Measurements from ENCODE around the gene AWAT1.
"Not testable (repeated sequence)": the region's sequence is repeated elsewhere in the genome, so short reads cannot be mapped to it uniquely, and the experiment has no call there.

Gene AWAT1

DNA sequence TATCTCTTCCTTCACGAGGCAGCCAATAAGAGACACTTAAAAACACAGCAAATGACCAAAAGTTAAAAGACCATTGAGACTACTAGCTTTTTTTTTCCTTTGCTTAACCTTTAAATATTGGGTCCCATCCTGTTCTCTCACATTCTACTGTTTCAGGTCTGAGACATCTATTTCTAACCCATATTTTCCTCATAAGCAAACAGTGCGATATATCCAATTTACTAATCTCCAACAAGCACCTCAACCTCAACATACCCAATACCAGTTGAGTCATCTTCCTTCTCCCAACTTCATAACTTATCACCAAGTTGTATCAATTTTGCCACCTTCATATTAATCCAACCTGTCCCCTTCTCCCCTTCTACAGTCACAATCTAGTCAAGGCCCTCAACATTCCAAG, 7.0 kb downstream of the AWAT1 start:
- Histone ChIP-seq H3K9me3 (ENCODE audit: insufficient read depth, low read depth, low read length) (no peaks in the 10 kb centered on the region), H3K4me3 (ENCODE audit: low read length) (no peak overlapping the region), H3K9ac (ENCODE audit: low read depth, low read length) (no peak overlapping the region), H3K27me3 (ENCODE audit: insufficient read depth, low read length) (no peaks in the 10 kb centered on the region), H3K36me3 (ENCODE audit: insufficient read depth, low read length) (no peaks in the 10 kb centered on the region), H3K4me1 (ENCODE audit: insufficient read depth, low read length) (no peaks in the 10 kb centered on the region), H3K27ac (ENCODE audit: low read depth, low read length) (no peak overlapping the region)
- 92% methylated on average over 2 of the region's 2 CpGs for WGBS

DNA sequence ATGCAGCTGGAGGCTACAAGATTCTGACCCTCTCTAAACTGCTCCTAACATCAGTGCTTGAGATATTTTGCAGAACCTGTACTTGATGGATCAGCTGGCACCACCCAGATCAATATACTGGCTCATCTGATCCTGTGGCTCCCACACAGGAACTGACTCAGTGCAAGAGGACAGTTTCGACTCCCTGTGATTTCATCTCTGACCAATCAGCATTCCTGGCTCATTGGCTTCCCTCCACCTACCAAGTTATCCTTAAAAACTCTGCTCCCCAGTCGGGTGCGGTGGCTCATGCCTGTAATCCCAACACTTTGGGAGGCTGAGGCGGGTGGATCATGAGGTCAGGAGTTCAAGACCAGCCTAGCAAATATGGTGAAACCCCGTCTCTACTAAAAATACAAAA, 9.1 kb downstream of the AWAT1 start:
- not testable (repeated sequence) for H3K4me3 ChIP-seq (ENCODE audit: low read length); H3K9ac ChIP-seq (ENCODE audit: low read depth, low read length); H3K36me3 ChIP-seq (ENCODE audit: insufficient read depth, low read length); H3K4me1 ChIP-seq (ENCODE audit: insufficient read depth, low read length); H3K9me3 ChIP-seq (ENCODE audit: insufficient read depth, low read depth, low read length); H3K27me3 ChIP-seq (ENCODE audit: insufficient read depth, low read length); H3K27ac ChIP-seq (ENCODE audit: low read depth, low read length)
- 86% methylated on average over 5 of the region's 5 CpGs for WGBS

DNA sequence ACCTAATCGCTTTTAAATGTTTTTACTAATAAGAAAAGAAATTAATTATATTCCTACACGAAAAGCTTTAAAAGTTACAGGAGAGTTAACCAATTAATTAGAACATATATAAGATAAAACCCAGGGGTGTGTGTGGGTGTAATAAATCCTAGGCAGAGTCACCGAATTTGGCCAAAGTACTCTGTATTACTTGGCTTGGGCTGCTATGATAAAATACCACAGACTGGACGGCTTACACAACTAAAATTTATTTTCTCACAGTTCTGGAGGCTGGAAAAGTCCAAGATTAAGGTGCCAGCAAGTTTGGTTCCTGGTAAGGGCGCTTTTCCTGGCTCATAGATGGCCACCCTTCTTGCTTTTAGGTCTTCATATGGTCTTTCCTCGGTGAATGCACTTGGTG, 10.4 kb downstream of the AWAT1 start:
- H3K36me3 ChIP-seq (ENCODE audit: insufficient read depth, low read length): no peaks in the 10 kb centered on the region
- H3K9me3 ChIP-seq (ENCODE audit: insufficient read depth, low read depth, low read length): no peaks in the 10 kb centered on the region
- no peaks in the 10 kb centered on the region for H3K4me1 ChIP-seq (ENCODE audit: insufficient read depth, low read length)
- H3K9ac ChIP-seq (ENCODE audit: low read depth, low read length): no peak overlapping the region
- H3K4me3 ChIP-seq (ENCODE audit: low read length): no peak overlapping the region
- 88% methylated on average over 4 of the region's 6 CpGs for WGBS
- H3K27me3 ChIP-seq (ENCODE audit: insufficient read depth, low read length): no peaks in the 10 kb centered on the region
- no peak overlapping the region for H3K27ac ChIP-seq (ENCODE audit: low read depth, low read length)

DNA sequence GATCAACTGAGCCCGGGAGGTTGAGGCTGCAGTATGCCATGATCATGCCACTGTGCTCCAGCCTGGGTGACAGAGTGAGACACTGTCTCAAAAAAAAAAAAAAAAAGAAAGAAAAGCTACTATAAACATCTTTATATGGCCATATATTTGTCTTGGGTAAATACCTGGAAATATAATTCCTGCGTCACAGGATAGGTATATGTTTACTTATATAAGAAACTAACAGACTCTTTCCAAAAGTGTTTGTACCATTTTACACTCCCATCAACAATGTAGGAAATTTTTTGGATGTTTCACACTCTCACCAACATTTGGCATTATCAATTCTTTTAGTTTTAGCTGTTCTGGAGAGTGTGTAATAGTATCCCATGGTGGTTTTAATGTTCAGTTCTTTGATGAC, 12.8 kb downstream of the AWAT1 start:
- Histone ChIP-seq H3K9me3 (ENCODE audit: insufficient read depth, low read depth, low read length) (no peaks in the 10 kb centered on the region), H3K9ac (ENCODE audit: low read depth, low read length) (no peak overlapping the region), H3K4me1 (ENCODE audit: insufficient read depth, low read length) (no peaks in the 10 kb centered on the region), H3K27ac (ENCODE audit: low read depth, low read length) (no peak overlapping the region), H3K36me3 (ENCODE audit: insufficient read depth, low read length) (no peaks in the 10 kb centered on the region), H3K4me3 (ENCODE audit: low read length) (no peak overlapping the region), H3K27me3 (ENCODE audit: insufficient read depth, low read length) (no peaks in the 10 kb centered on the region)
- WGBS: 63% methylated on average over 1 of the region's 2 CpGs

DNA sequence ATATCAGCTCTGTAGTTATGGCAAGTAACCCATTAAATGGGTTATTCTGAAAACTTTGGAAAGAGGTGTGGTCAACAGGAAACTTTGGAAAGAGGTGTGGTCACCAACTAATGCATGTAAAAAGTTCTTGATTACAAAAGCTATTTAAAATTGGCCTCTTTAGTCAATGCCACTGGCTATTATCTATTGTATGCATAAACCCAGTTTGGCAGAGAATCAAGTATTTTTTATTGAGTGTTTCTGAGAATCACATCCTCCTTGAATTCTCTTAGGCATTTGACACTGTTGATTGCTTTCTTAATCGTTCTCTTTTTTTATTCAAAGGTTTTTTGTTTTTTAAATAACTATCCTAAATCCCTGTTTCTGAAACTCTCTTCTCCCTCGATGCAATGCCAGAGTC, 18.0 kb downstream of the AWAT1 start:
- Histone ChIP-seq H3K4me1 (ENCODE audit: insufficient read depth, low read length) (no peaks in the 10 kb centered on the region), H3K36me3 (ENCODE audit: insufficient read depth, low read length) (no peaks in the 10 kb centered on the region), H3K27ac (ENCODE audit: low read depth, low read length) (no peak overlapping the region), H3K9ac (ENCODE audit: low read depth, low read length) (no peak overlapping the region), H3K9me3 (ENCODE audit: insufficient read depth, low read depth, low read length) (no peaks in the 10 kb centered on the region), H3K27me3 (ENCODE audit: insufficient read depth, low read length) (no peaks in the 10 kb centered on the region), H3K4me3 (ENCODE audit: low read length) (no peak overlapping the region)
- WGBS: 91% methylated on average over 1 of the region's 2 CpGs

DNA sequence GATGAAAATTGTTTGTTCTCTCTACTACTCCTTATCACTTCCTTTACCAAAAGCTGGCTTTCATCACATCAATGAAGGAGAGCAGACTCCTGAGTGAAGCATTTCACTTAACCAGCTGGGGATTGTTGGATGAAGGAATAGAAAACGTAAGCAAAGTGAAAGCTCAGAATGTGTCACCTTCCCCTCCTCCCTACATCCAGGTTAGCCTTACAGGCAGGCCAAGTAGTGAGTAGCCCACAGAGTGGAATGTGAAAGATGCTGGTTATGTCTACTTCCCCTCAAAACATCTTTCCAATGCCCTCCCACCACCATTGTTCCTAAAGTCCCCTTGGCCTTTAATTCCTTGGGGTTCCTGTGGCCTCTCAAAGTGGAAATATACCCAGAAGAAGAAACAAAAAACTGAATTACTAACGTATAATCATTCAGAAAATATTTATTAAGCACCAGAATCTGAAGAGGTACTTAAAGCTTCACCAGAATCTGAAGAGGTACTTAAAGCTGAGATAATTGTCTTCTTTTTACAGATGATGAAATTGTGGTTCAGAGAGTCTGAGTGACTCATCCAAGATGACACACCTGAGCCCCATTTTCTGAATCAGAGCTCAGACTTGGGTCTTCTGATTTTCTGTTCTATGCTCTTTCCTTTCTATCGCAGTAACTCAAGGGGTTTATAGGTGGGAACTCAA, 19.1 kb downstream of the AWAT1 start:
- Histone ChIP-seq H3K9ac (ENCODE audit: low read depth, low read length) (no peak overlapping the region), H3K36me3 (ENCODE audit: insufficient read depth, low read length) (no peaks in the 10 kb centered on the region), H3K9me3 (ENCODE audit: insufficient read depth, low read depth, low read length) (no peaks in the 10 kb centered on the region), H3K27me3 (ENCODE audit: insufficient read depth, low read length) (no peaks in the 10 kb centered on the region), H3K27ac (ENCODE audit: low read depth, low read length) (no peak overlapping the region), H3K4me3 (ENCODE audit: low read length) (no peak overlapping the region), H3K4me1 (ENCODE audit: insufficient read depth, low read length) (no peaks in the 10 kb centered on the region)
- WGBS: no CpG with 5 or more reads among the region's 3 CpGs

DNA sequence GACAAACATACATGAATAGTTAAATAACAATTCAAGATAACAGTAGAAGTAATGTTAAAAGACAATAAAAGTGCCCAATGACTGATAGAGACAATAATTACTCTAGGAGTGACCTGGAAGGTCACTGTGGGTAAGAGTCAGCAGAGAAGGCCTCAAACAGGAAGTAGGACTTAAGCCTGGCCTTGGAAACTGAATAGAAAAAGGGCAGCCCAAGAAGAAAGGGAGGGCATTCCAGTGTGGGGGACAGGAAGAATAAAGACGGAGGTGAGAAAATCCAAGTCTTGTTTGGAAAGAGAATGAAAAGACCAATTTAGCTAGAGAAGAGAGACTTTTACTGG, 19.6 kb downstream of the AWAT1 start:
- Histone ChIP-seq H3K9ac (ENCODE audit: low read depth, low read length) (no peak overlapping the region), H3K36me3 (ENCODE audit: insufficient read depth, low read length) (no peaks in the 10 kb centered on the region), H3K4me1 (ENCODE audit: insufficient read depth, low read length) (no peaks in the 10 kb centered on the region), H3K9me3 (ENCODE audit: insufficient read depth, low read depth, low read length) (no peaks in the 10 kb centered on the region), H3K27me3 (ENCODE audit: insufficient read depth, low read length) (no peaks in the 10 kb centered on the region), H3K27ac (ENCODE audit: low read depth, low read length) (no peak overlapping the region), H3K4me3 (ENCODE audit: low read length) (no peak overlapping the region)
- 77% methylated on average over 1 of the region's 1 CpG for WGBS

DNA sequence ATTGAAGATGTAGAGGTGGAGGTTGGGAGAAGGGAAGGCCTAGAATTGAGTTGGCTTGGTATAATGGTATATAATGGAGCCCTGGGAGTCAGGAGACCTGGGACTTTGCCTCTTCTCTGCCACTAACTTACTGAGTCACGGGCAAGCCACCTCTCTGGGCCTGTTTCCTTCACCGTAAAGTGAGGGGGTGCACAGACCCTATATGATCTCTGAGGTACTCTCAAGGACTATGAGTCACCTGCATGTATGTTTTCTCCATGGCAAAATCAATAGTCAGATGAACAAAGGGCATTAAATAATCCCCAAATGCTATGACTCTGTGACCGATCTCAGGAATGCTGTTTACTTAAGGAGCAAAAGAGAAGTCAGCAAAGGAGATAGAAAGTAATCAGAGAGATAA, 20.5 kb downstream of the AWAT1 start:
- Histone ChIP-seq H3K27ac (ENCODE audit: low read depth, low read length) (no peak overlapping the region), H3K4me1 (ENCODE audit: insufficient read depth, low read length) (no peaks in the 10 kb centered on the region), H3K4me3 (ENCODE audit: low read length) (no peak overlapping the region), H3K27me3 (ENCODE audit: insufficient read depth, low read length) (no peaks in the 10 kb centered on the region), H3K9ac (ENCODE audit: low read depth, low read length) (no peak overlapping the region), H3K36me3 (ENCODE audit: insufficient read depth, low read length) (no peaks in the 10 kb centered on the region), H3K9me3 (ENCODE audit: insufficient read depth, low read depth, low read length) (no peaks in the 10 kb centered on the region)
- WGBS: 90% methylated on average over 3 of the region's 3 CpGs

DNA sequence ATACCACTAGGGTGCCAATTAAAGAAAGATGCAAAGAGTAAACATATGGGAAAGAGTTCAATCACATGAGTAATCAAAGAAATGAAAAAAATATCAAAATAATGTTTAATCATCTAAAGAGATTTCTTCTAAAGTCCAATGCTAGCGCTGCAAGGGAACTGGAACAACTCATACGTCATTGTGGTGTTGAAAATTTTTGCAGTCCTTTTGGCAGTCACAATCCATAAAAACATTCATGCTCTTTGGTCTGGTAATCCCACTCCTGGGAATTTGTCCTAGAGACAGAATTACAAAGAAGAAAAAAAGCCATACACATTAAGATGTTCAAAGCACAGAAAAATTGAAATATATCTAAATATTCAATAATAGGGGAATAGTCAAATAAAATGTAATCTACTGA, 21.0 kb downstream of the AWAT1 start:
- Histone ChIP-seq H3K4me1 (ENCODE audit: insufficient read depth, low read length) (no peaks in the 10 kb centered on the region), H3K4me3 (ENCODE audit: low read length) (no peak overlapping the region), H3K9ac (ENCODE audit: low read depth, low read length) (no peak overlapping the region), H3K36me3 (ENCODE audit: insufficient read depth, low read length) (no peaks in the 10 kb centered on the region), H3K27me3 (ENCODE audit: insufficient read depth, low read length) (no peaks in the 10 kb centered on the region), H3K27ac (ENCODE audit: low read depth, low read length) (no peak overlapping the region), H3K9me3 (ENCODE audit: insufficient read depth, low read depth, low read length) (no peaks in the 10 kb centered on the region)
- 100% methylated on average over 2 of the region's 2 CpGs for WGBS

DNA sequence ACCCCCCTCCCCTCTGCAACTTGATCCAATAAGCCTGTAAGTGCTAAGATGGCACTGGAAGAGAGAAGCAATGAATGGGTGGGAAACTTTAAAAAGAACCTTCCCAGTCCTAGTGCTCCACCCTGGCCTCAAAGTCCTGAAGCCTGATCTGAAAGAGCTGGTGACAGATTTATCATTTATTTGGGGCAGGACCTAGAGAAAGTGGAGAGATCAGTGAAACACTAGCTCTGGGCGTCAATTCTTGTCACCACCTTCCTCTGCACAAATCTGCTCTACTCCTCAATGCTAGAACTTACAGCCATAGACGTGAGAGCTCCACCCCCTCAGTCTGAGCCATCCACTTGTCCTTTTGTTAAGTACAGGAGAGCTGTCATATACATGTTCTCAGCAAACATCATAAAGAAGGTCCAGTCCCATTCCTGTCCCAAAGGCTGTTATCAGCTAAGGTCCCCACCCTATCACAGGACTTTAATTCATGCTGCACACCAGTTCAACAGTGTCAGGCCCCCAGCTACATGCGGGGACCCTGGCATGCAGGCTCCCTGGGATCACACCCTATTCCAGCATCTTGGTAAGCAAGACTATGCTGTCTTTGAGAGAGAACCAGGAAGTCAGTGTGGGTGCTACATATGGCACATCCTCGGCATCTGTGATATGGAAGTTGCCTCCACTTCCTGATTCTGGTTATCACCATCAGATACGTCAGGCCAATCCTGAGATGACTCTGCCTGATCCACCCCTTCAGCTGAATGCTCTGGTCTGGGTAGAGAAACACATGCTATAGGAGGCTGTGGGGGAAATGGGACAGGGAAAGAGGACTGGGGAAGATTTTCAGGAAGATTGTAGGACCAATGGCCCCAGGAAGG, 23.2 kb downstream of the AWAT1 start:
- no peak overlapping the region for H3K27ac ChIP-seq (ENCODE audit: low read depth, low read length)
- H3K4me1 ChIP-seq (ENCODE audit: insufficient read depth, low read length): no peaks in the 10 kb centered on the region
- H3K4me3 ChIP-seq (ENCODE audit: low read length): no peak overlapping the region
- no peak overlapping the region for H3K9ac ChIP-seq (ENCODE audit: low read depth, low read length)
- no peaks in the 10 kb centered on the region for H3K9me3 ChIP-seq (ENCODE audit: insufficient read depth, low read depth, low read length)
- no peaks in the 10 kb centered on the region for H3K36me3 ChIP-seq (ENCODE audit: insufficient read depth, low read length)
- no peaks in the 10 kb centered on the region for H3K27me3 ChIP-seq (ENCODE audit: insufficient read depth, low read length)
- WGBS: 86% methylated on average over 5 of the region's 5 CpGs

DNA sequence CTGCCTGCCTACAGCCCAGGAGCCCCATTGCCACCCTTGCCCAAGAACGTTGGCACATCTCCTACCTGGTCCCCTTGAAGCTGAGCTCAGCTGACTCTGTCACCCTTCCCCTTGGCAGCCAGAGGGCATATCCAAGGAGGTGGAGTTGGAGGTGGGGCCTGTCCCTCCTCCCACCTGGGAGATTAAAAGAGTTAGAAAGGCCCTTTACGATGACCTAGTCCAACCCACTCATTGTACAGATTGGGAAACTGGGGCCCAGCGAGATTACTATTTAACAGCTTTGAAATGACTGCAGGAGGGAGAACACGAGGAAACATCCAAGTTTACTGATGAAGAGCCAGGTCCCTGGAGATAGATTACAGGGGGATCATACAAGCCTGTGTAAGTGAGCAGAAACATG, 25.6 kb downstream of the AWAT1 start, which contains the start of gene P2RY4:
Gene P2RY4 (minus strand): TSS at position 101 of the 400 bp plus-strand sequence. CDS start 580 bp downstream, outside the sequence.
- no peak within 1 kb of the TSS for H3K9ac ChIP-seq (ENCODE audit: low read depth, low read length)
- 75% methylated on average over 4 of the region's 4 CpGs for WGBS

More for the DNA sequence above, 25.6 kb downstream of the AWAT1 start, which contains the start of gene P2RY4:
- H3K27me3 ChIP-seq (ENCODE audit: insufficient read depth, low read length): no peaks in the 10 kb centered on the region
- H3K4me1 ChIP-seq (ENCODE audit: insufficient read depth, low read length): no peaks in the 10 kb centered on the region
- H3K36me3 ChIP-seq (ENCODE audit: insufficient read depth, low read length): no peaks in the 10 kb centered on the region
- H3K9me3 ChIP-seq (ENCODE audit: insufficient read depth, low read depth, low read length): no peaks in the 10 kb centered on the region
- no peak within 1 kb of the TSS for H3K4me3 ChIP-seq (ENCODE audit: low read length)
- no peak within 1 kb of the TSS for H3K27ac ChIP-seq (ENCODE audit: low read depth, low read length)
